SK-N-SH (cell line): Measurements from ENCODE around the gene PSME4. TPM values are rescaled to one million over a fixed set of nuclear protein-coding genes. Genes with fewer than 3 reads are reported as not detected.
A peak's percentile ranks its signal among the peaks of the same experiment; 100 is the strongest.

ENCODE experiments used
- CTCF ChIA-PET: fragments of 300-600, 350-600 bp; formaldehyde crosslinking; extraction: SDS; loops from one replicate; lab custom pipeline; 2021; lab: Yijun Ruan, JAX
- POLR2A ChIA-PET: fragments of 350-600 bp; sonication (Branson Sonifier 250); formaldehyde crosslinking; extraction: SDS; loops from one replicate; lab custom pipeline; 2020; ENCODE audit warnings: antibody characterized with exemption, inconsistent platforms; lab: Yijun Ruan, JAX
- DNase-seq: peaks from one replicate; pipeline ENCODE4 v3.0.0; 2012
- H2AFZ ChIP-seq: fragments of 200-600 bp; sonication (generic); 2 replicates; pipeline ENCODE4 v1.8.1; 2016; ENCODE audit warnings: antibody characterized with exemption, mild to moderate bottlenecking, low read depth
- H3F3A ChIP-seq: fragments of 200-600 bp; sonication (generic); replicated peaks from 2 replicates; pipeline ENCODE3; 2016; ENCODE audit warnings: antibody characterized with exemption, mild to moderate bottlenecking; ENCODE audit not compliant: insufficient read depth
- H3K27ac ChIP-seq, 2 experiments: fragments of 200-500 bp in 1 of 2; fragments of 200-600 bp in 1 of 2; sonication (Bioruptor generic) in 1 of 2; sonication (generic), shearing (Covaris generic) in 1 of 2; 2 replicates each; pipeline versions ENCODE4 v1.5.1 to v1.6.1; 2014 to 2016; ENCODE audit warnings: low read depth in 2 of 2, inconsistent platforms in 1 of 2, low read length in 1 of 2, mild to moderate bottlenecking in 1 of 2, mixed read lengths in 1 of 2
- H3K27me3 ChIP-seq: fragments of 200-600 bp; sonication (generic), shearing (Covaris generic); 2 replicates; pipeline ENCODE4 v1.6.1; 2016; ENCODE audit warnings: mixed run types; ENCODE audit not compliant: insufficient read depth
- H3K36me3 ChIP-seq, 2 experiments: fragments of 200-500 bp in 1 of 2; fragments of 200-600 bp in 1 of 2; sonication (Bioruptor generic) in 1 of 2; sonication (generic) in 1 of 2; replicated peaks in 1 of 2; 2 replicates each; pipeline versions ENCODE3 to v1.5.1; 2014 to 2016; ENCODE audit warnings: low read length in 1 of 2, mild to moderate bottlenecking in 1 of 2; ENCODE audit not compliant: insufficient read depth in 2 of 2, control insufficient read depth in 1 of 2
- H3K4me1 ChIP-seq, 2 experiments: fragments of 200-500 bp in 1 of 2; fragments of 200-600 bp in 1 of 2; sonication (Bioruptor generic) in 1 of 2; sonication (generic), shearing (Covaris generic) in 1 of 2; 2 replicates each; pipeline versions ENCODE4 v1.5.1 to v1.6.1; 2014 to 2016; ENCODE audit warnings: low read depth in 1 of 2, low read length in 1 of 2, mixed run types in 1 of 2; ENCODE audit not compliant: insufficient read depth in 2 of 2, control insufficient read depth in 1 of 2
- H3K4me2 ChIP-seq: fragments of 200-600 bp; sonication (generic), shearing (Covaris generic); 2 replicates; pipeline ENCODE4 v1.6.1; 2017; ENCODE audit warnings: mixed run types
- H3K4me3 ChIP-seq, 2 experiments: fragments of 200-500 bp in 1 of 2; fragments of 200-600 bp in 1 of 2; sonication (Bioruptor generic) in 1 of 2; sonication (generic), shearing (Covaris generic) in 1 of 2; 2 replicates each; pipeline versions ENCODE4 v1.5.1 to v1.8.1; 2014 to 2016; ENCODE audit warnings: low read depth in 2 of 2, inconsistent platforms in 1 of 2, low read length in 1 of 2, mild to moderate bottlenecking in 1 of 2, mixed read lengths in 1 of 2, moderate library complexity in 1 of 2
- H3K79me2 ChIP-seq: fragments of 200-600 bp; sonication (generic); 2 replicates; pipeline ENCODE4 v1.8.1; 2017; ENCODE audit warnings: mild to moderate bottlenecking; ENCODE audit not compliant: insufficient read depth
- H3K9ac ChIP-seq: fragments of 200-600 bp; sonication (generic); 2 replicates; pipeline ENCODE4 v1.6.1; 2017; ENCODE audit warnings: mixed run types
- H3K9me2 ChIP-seq: fragments of 200-600 bp; sonication (generic); 2 replicates; pipeline ENCODE4 v1.6.1; 2017; ENCODE audit warnings: mixed run types
- H3K9me3 ChIP-seq: fragments of 200-600 bp; sonication (generic); 2 replicates; pipeline ENCODE4 v1.6.1; 2017; ENCODE audit warnings: mixed run types, mild to moderate bottlenecking, moderate library complexity
- H4K20me1 ChIP-seq: fragments of 200-600 bp; sonication (generic); 2 replicates; pipeline ENCODE4 v1.6.1; 2017; ENCODE audit warnings: mild to moderate bottlenecking, mixed run types; ENCODE audit not compliant: insufficient read depth
- ELF1 ChIP-seq: IDR thresholded peaks from 2 replicates; pipeline ENCODE4 v1.4.0; 2012
- EP300 ChIP-seq, 2 experiments: IDR thresholded peaks; 2 replicates each; pipeline versions ENCODE4 v1.4.0 to v1.6.1; 2012; ENCODE audit warnings: borderline replicate concordance in 1 of 2, low read depth in 1 of 2, low read length in 1 of 2
- EZH2phosphoT487 ChIP-seq: fragments of 200-600 bp; sonication (generic); IDR thresholded peaks from 2 replicates; pipeline ENCODE4 v1.6.1; 2017; ENCODE audit warnings: low read depth, mixed run types, mild to moderate bottlenecking, antibody characterized with exemption, moderate library complexity, borderline replicate concordance
- FOSL2 ChIP-seq: IDR thresholded peaks from 2 replicates; pipeline ENCODE4 v1.4.0; 2012; ENCODE audit warnings: low read depth, mild to moderate bottlenecking, moderate library complexity, borderline replicate concordance
- GABPA ChIP-seq: IDR thresholded peaks from 2 replicates; pipeline ENCODE4 v1.4.0; 2012; ENCODE audit warnings: low read depth, mild to moderate bottlenecking
- GATA2 ChIP-seq: sonication (generic); formaldehyde crosslinking; IDR thresholded peaks from 2 replicates; pipeline ENCODE4 v1.5.0; 2020; ENCODE audit warnings: mild to moderate bottlenecking, missing genetic modification reagents
- IRF3 ChIP-seq: fragments of 150-350 bp; IDR thresholded peaks from 2 replicates; pipeline ENCODE4 v1.6.1; 2016; ENCODE audit warnings: mild to moderate bottlenecking, low read depth, low read length
- MEF2A ChIP-seq: IDR thresholded peaks from 2 replicates; pipeline ENCODE4 v1.4.0; 2012; ENCODE audit warnings: low read depth, borderline replicate concordance
- MXI1 ChIP-seq: IDR thresholded peaks from 2 replicates; pipeline ENCODE4 v1.6.1; 2012; ENCODE audit warnings: mild to moderate bottlenecking, low read depth, low read length, improper control_type of control experiment
- NRF1 ChIP-seq: IDR thresholded peaks from 2 replicates; pipeline ENCODE4 v1.6.1; 2012; ENCODE audit warnings: low read depth, mild to moderate bottlenecking, low read length
- POLR2AphosphoS5 ChIP-seq: IDR thresholded peaks from 2 replicates; pipeline ENCODE4 v1.6.1; 2012; ENCODE audit warnings: low read depth, low read length
- RAD21 ChIP-seq: IDR thresholded peaks from 2 replicates; pipeline ENCODE4 v1.6.1; 2012; ENCODE audit warnings: mild to moderate bottlenecking, low read length
- RCOR1 ChIP-seq: fragments of 150-350 bp; IDR thresholded peaks from 2 replicates; pipeline ENCODE4 v1.6.1; 2017; ENCODE audit warnings: antibody characterized with exemption, low read length
- REST ChIP-seq: IDR thresholded peaks from 2 replicates; pipeline ENCODE4 v1.6.1; 2012; ENCODE audit warnings: mild to moderate bottlenecking, low read depth, low read length, moderate library complexity
- RFX5 ChIP-seq: IDR thresholded peaks from 2 replicates; pipeline ENCODE4 v1.6.1; 2012; ENCODE audit warnings: mild to moderate bottlenecking, improper control_type of control experiment, low read length
- RXRA ChIP-seq: IDR thresholded peaks from 2 replicates; pipeline ENCODE4 v1.4.0; 2012; ENCODE audit warnings: low read depth, mild to moderate bottlenecking, borderline replicate concordance
- SIN3A ChIP-seq: IDR thresholded peaks from 2 replicates; pipeline ENCODE4 v1.6.1; 2012; ENCODE audit warnings: low read depth, mild to moderate bottlenecking, low read length, moderate library complexity, borderline replicate concordance
- SMC3 ChIP-seq: IDR thresholded peaks from 2 replicates; pipeline ENCODE4 v1.6.1; 2012; ENCODE audit warnings: low read depth, low read length, improper control_type of control experiment
- TAF1 ChIP-seq: IDR thresholded peaks from 2 replicates; pipeline ENCODE4 v1.6.1; 2012; ENCODE audit warnings: low read depth, mild to moderate bottlenecking, low read length, moderate library complexity, borderline replicate concordance
- TCF12 ChIP-seq: IDR thresholded peaks from 2 replicates; pipeline ENCODE4 v1.4.0; 2012
- USF1 ChIP-seq: IDR thresholded peaks from 2 replicates; pipeline ENCODE4 v1.4.0; 2012; ENCODE audit warnings: low read depth, borderline replicate concordance
- ZBTB33 ChIP-seq: IDR thresholded peaks from 2 replicates; pipeline ENCODE4 v1.4.0; 2012; ENCODE audit warnings: low read depth, borderline replicate concordance
- WGBS: methylation state at CpG from one replicate; pipeline ENCODE4 v1.1.6; 2017; ENCODE audit warnings: low lambda C conversion rate; 5-methylcytosine and 5-hydroxymethylcytosine counted together
- polyA plus RNA-seq, 3 experiments: library from polyadenylated mRNA; depleted of rRNA; stranded (reverse); fragments of >200 nt; gene quantifications; 2 replicates each; pipeline ENCODE4 v1.2.3, GENCODE V29; 2012

The PSME4 gene
- polyA plus RNA-seq, 1 of the 3 experiments (the other 2 are of a cell fraction) = 12.8 TPM

GRCh38 chr2:53863538-53864227 lies 107.1 kb downstream of the PSME4 start (continued):
- TF ChIP-seq SMC3 = no peak
- no peak for TF ChIP-seq IRF3
- no peak for TF ChIP-seq TCF12
- TF ChIP-seq MXI1 = 0 out of 2 replicates have a peak, but pooled peaks have one; percentile 25
- no peak for TF ChIP-seq ELF1
- peak in 1 of 2 experiments; percentile 69; a peak in 2 of 4 replicates for TF ChIP-seq EP300 (IDR thresholded peaks at IDR 0.05; ENCODE audit: borderline replicate concordance in 1 of 2, low read depth in 1 of 2, low read length in 1 of 2)
- peak; percentile 63 for TF ChIP-seq GATA2 (CRISPR knock-in tag)
- TF ChIP-seq SIN3A = no peak
- TF ChIP-seq POLR2AphosphoS5 = no peak
- TF ChIP-seq RCOR1 = peak; percentile 70

- H4K20me1 ChIP-seq = no peaks in the 10 kb centered on the region
- H3K4me1 ChIP-seq = peaks cover 0 to 4% of the 10 kb centered on the region in 2 experiments; a peak in 2 of 4 replicates
- ChIA-PET POLR2A (no interaction called here), CTCF (interaction anchor here (0.8 to 1.3 kb wide), 2 partner anchors 10 to 12 kb away, joined by 3 to 4 read pairs; no protein-coding TSS in a partner anchor)
- H3K36me3 ChIP-seq = peaks cover 39 to 43% of the 10 kb centered on the region in 2 experiments
- H3K4me3 ChIP-seq = no peak overlapping the region
- H3K79me2 ChIP-seq = no peaks in the 10 kb centered on the region
- no peak overlapping the region for H3K9ac ChIP-seq
- no peak overlapping the region for H2AFZ ChIP-seq
- H3K4me2 ChIP-seq = no peak overlapping the region
- no peaks in the 10 kb centered on the region for H3K9me3 ChIP-seq
- no peak for DNase-seq
- 93% methylated on average over 5 of the region's 5 CpGs for WGBS
- H3K9me2 ChIP-seq = no peaks in the 10 kb centered on the region
- no peaks in the 10 kb centered on the region for H3F3A ChIP-seq
- H3K27ac ChIP-seq = no peak overlapping the region
- H3K27me3 ChIP-seq = no peaks in the 10 kb centered on the region
- TF ChIP-seq REST (no peak), RAD21 (no peak), GABPA (no peak), MEF2A (no peak), NRF1 (no peak), FOSL2 (no peak), RFX5 (no peak), GATA2 (CRISPR knock-in tag) (no peak), RXRA (no peak), SMC3 (no peak), ELF1 (no peak), SIN3A (no peak), TAF1 (no peak), ZBTB33 (no peak), EZH2phosphoT487 (no peak), USF1 (no peak)
Observed at GRCh38 chr2:53861824-53862223, 109.0 kb downstream of the PSME4 start.
